ENCODE results near the gene PLD2.

- TF ChIP-seq CTCF (IDR thresholded peaks at IDR 0.05) (no peak), POLR2A (IDR thresholded peaks at IDR 0.05) (no peak)
These were observed 27.2 kb downstream of the PLD2 start for GRCh38 chr17:4833941-4834680.

Data from prostate gland (tissue), 2 donors.